IPS DF 19.7 (cell line): Measurements from ENCODE around the gene CRTC1.

Experiments
- DNase-seq: peaks from one replicate; pipeline ENCODE4 v3.0.0-alpha.2; 2013; ENCODE audit warnings: low read depth, low spot score

Gene CRTC1

GRCh38 chr19:18743784-18744418, 60.4 kb downstream of the CRTC1 start:
- no peak for DNase-seq

- DNase-seq: no peak
These were observed 61.7 kb downstream of the CRTC1 start for GRCh38 chr19:18745012-18745735.

GRCh38 chr19:18745931-18746330, 62.5 kb downstream of the CRTC1 start:
- no peak for DNase-seq

- no peak for DNase-seq
These were observed 63.2 kb downstream of the CRTC1 start for GRCh38 chr19:18746401-18747325.

GRCh38 chr19:18749362-18750231, 66.1 kb downstream of the CRTC1 start:
- DNase-seq: no peak

- DNase-seq: no peak
These were observed 67.0 kb downstream of the CRTC1 start for GRCh38 chr19:18750295-18750970.

- no peak for DNase-seq
These were observed 68.1 kb downstream of the CRTC1 start for GRCh38 chr19:18751571-18751970.

GRCh38 chr19:18754501-18754900, 71.0 kb downstream of the CRTC1 start:
- DNase-seq: no peak

GRCh38 chr19:18756896-18757295, 73.4 kb downstream of the CRTC1 start:
- no peak for DNase-seq

- DNase-seq: no peak
These were observed 76.0 kb downstream of the CRTC1 start for GRCh38 chr19:18759304-18759994.

GRCh38 chr19:18759995-18760426, 76.5 kb downstream of the CRTC1 start:
- DNase-seq: no peak

GRCh38 chr19:18760440-18761383, 77.2 kb downstream of the CRTC1 start:
- no peak for DNase-seq

GRCh38 chr19:18761531-18762110, 78.1 kb downstream of the CRTC1 start:
- no peak for DNase-seq

GRCh38 chr19:18762125-18763023, 78.9 kb downstream of the CRTC1 start:
- no peak for DNase-seq

- DNase-seq: no peak
These were observed 80.5 kb downstream of the CRTC1 start for GRCh38 chr19:18763674-18764590.

- DNase-seq: no peak
These were observed 81.1 kb downstream of the CRTC1 start for GRCh38 chr19:18764591-18765051.
